Tibial artery (tissue), 4 donors: ENCODE data around the gene CLOCK.

Experiments used
- DNase-seq, 2 donors: peaks; one replicate each; pipeline ENCODE4 v3.0.0-alpha.2; 2019
- H3K27ac ChIP-seq, 2 donors: fragments of 200-600 bp; sonication (generic) in 1 of 2; 1 replicate in 1 of 2; 2 replicates in 1 of 2; pipeline ENCODE4 v1.5.1; 2018 to 2019; ENCODE audit warnings: mild to moderate bottlenecking in 1 of 2
- H3K27me3 ChIP-seq, 2 donors: fragments of 200-600 bp; sonication (generic) in 1 of 2; one replicate each; pipeline versions ENCODE4 v1.5.1 to v1.6.0; 2016 to 2019
- H3K36me3 ChIP-seq, 3 donors: fragments of 200-600 bp; sonication (generic) in 2 of 3; one replicate each; pipeline ENCODE4 v1.5.1; 2016 to 2019; ENCODE audit warnings: mild to moderate bottlenecking in 2 of 3
- H3K4me1 ChIP-seq, 4 donors: fragments of 200-600 bp; sonication (generic) in 2 of 4; 1 replicate in 3 of 4; 2 replicates in 1 of 4; pipeline ENCODE4 v1.5.1; 2016 to 2019
- H3K4me3 ChIP-seq, 2 donors: fragments of 200-600 bp; sonication (generic) in 1 of 2; 1 replicate in 1 of 2; 2 replicates in 1 of 2; pipeline ENCODE4 v1.5.1; 2018 to 2019; ENCODE audit warnings: mild to moderate bottlenecking in 2 of 2
- H3K9me3 ChIP-seq, 3 donors: fragments of 200-600 bp; sonication (generic) in 1 of 3; one replicate each; pipeline ENCODE4 v1.5.1; 2016 to 2019
- CTCF ChIP-seq, 2 experiments: fragments of 200-600 bp in 1 of 2; fragments of 450-650 bp in 1 of 2; IDR thresholded peaks; one replicate each; pipeline ENCODE4 v1.5.1; 2017 to 2019; ENCODE audit warnings: antibody characterized with exemption in 2 of 2, mild to moderate bottlenecking in 1 of 2, moderate library complexity in 1 of 2
- intact Hi-C: fragments of 100-400 bp; cut with DNase I; formaldehyde crosslinking; loops from one replicate; pipeline ENCODE4 v1.15.0; 2023; ENCODE audit warnings: low total_unique reads

CLOCK gene

DNA sequence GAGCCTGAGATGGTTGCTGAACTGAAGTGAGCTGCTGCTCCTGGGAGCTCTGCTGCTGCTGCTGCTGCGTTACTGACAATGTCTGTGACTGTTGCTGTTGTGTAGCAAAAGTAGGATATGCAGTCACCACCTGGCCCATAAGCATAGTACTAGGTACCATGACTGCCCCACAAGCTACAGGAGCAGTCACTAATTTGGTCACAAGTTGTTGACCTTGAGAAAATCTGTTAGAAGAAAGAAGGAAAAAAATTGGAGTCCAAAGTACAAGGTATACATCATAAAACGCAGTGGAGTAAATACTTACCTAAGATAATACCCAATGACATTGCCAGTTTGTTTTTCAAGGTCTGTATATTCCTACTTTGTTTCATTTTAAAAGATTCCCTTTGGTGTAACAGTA lies 108.4 kb downstream of the CLOCK start:
- H3K4me1 ChIP-seq = peaks cover 0 to 8% (median 2%) of the 10 kb centered on the region in 4 donors
- H3K36me3 ChIP-seq = peaks cover 5 to 72% (median 63%) of the 10 kb centered on the region in 3 donors
- H3K9me3 ChIP-seq = no peaks in the 10 kb centered on the region
- no peak for TF ChIP-seq CTCF (IDR thresholded peaks at IDR 0.05)
- DNase-seq = no peak
- H3K27me3 ChIP-seq = no peaks in the 10 kb centered on the region
- intact Hi-C loops = no loop called here
- H3K27ac ChIP-seq = no peak overlapping the region
- no peak overlapping the region for H3K4me3 ChIP-seq

DNA sequence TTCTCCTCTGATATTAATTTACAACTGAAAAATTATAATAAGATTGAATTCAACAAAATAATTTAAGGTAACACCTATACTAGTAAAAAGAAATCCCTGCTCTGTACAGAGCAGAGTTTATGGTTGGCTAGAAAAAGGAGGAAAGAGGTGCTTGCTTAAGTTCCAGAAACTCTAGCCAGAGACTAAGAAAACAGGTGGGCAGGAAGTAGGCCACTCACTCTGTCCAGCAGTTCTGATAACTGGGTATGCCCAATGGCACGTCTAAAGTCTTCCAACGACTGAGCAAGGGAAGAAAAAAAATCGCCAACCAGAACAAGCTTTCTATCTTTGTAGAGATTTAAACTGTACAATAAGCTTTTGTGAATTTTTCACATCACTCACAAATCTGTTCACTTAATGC lies 108.9 kb downstream of the CLOCK start:
- DNase-seq = no peak
- Histone ChIP-seq H3K27ac (no peak overlapping the region), H3K36me3 (peaks cover 5 to 71% (median 63%) of the 10 kb centered on the region in 3 donors), H3K4me3 (no peak overlapping the region), H3K9me3 (no peaks in the 10 kb centered on the region), H3K4me1 (peaks cover 0 to 8% (median 2%) of the 10 kb centered on the region in 4 donors), H3K27me3 (no peaks in the 10 kb centered on the region)
- no peak for TF ChIP-seq CTCF (IDR thresholded peaks at IDR 0.05)
- intact Hi-C loops = no loop called here

GRCh38 chr4:55437356-55437796 lies 109.3 kb downstream of the CLOCK start:
- Histone ChIP-seq H3K4me3 (no peak overlapping the region), H3K9me3 (no peaks in the 10 kb centered on the region), H3K27ac (no peak overlapping the region), H3K27me3 (no peaks in the 10 kb centered on the region), H3K36me3 (peaks cover 5 to 72% (median 60%) of the 10 kb centered on the region in 3 donors), H3K4me1 (peaks cover 0 to 8% (median 2%) of the 10 kb centered on the region in 4 donors)
- intact Hi-C loops = no loop called here
- DNase-seq = no peak
- TF ChIP-seq CTCF (IDR thresholded peaks at IDR 0.05) = no peak

GRCh38 chr4:55435141-55435841 lies 111.4 kb downstream of the CLOCK start:
- H3K4me1 ChIP-seq = peaks cover 0 to 8% (median 6%) of the 10 kb centered on the region in 4 donors
- peak overlapping the region in 1 of 2 donors; percentile 16 for H3K27ac ChIP-seq
- no peak for TF ChIP-seq CTCF (IDR thresholded peaks at IDR 0.05)
- intact Hi-C loops = no loop called here
- no peaks in the 10 kb centered on the region for H3K9me3 ChIP-seq
- DNase-seq = no peak
- peaks cover under 1 to 63% (median 57%) of the 10 kb centered on the region in 3 donors for H3K36me3 ChIP-seq
- H3K4me3 ChIP-seq = no peak overlapping the region
- H3K27me3 ChIP-seq = no peaks in the 10 kb centered on the region

- intact Hi-C loops = no loop called here
- peaks cover 9 to 74% (median 65%) of the 10 kb centered on the region in 3 donors for H3K36me3 ChIP-seq
- H3K27ac ChIP-seq = peak overlapping the region in 1 of 2 donors; percentile 11
- no peaks in the 10 kb centered on the region for H3K27me3 ChIP-seq
- DNase-seq = no peak
- H3K9me3 ChIP-seq = no peaks in the 10 kb centered on the region
- H3K4me1 ChIP-seq = peaks cover 0 to 8% (median 6%) of the 10 kb centered on the region in 4 donors
- TF ChIP-seq CTCF (IDR thresholded peaks at IDR 0.05) = no peak
- no peak overlapping the region for H3K4me3 ChIP-seq
These were observed 114.9 kb downstream of the CLOCK start for GRCh38 chr4:55431710-55432336.
